ENCODE measurements around the gene PMEPA1. TPM values are rescaled to one million over a fixed set of nuclear protein-coding genes. Genes with fewer than 3 reads are reported as not detected.

The PMEPA1 gene
- total RNA-seq, 4 donors from 2014 or later = 9.6 to 47.5 (median 18.9) TPM

GRCh38 chr20:57652606-57653545 is 56.9 kb downstream of the PMEPA1 start:
- Histone ChIP-seq H3K36me3 (peaks cover 0 to 68% of the 10 kb centered on the region in 2 donors), H3K4me1 (peaks cover 0 to 17% (median 0%) of the 10 kb centered on the region in 3 donors), H3K27ac (no peak overlapping the region), H3K9me3 (no peaks in the 10 kb centered on the region), H3K4me3 (no peak overlapping the region), H3K27me3 (no peaks in the 10 kb centered on the region)
- 83 to 86% methylated on average over 7 to 9 of the region's 28 CpGs for WGBS, 2 donors (ENCODE audit: low coverage in 1 of 2)
- TF ChIP-seq, protein P1, sequence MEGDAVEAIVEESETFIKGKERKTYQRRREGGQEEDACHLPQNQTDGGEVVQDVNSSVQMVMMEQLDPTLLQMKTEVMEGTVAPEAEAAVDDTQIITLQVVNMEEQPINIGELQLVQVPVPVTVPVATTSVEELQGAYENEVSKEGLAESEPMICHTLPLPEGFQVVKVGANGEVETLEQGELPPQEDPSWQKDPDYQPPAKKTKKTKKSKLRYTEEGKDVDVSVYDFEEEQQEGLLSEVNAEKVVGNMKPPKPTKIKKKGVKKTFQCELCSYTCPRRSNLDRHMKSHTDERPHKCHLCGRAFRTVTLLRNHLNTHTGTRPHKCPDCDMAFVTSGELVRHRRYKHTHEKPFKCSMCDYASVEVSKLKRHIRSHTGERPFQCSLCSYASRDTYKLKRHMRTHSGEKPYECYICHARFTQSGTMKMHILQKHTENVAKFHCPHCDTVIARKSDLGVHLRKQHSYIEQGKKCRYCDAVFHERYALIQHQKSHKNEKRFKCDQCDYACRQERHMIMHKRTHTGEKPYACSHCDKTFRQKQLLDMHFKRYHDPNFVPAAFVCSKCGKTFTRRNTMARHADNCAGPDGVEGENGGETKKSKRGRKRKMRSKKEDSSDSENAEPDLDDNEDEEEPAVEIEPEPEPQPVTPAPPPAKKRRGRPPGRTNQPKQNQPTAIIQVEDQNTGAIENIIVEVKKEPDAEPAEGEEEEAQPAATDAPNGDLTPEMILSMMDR (IDR thresholded peaks at IDR 0.05) = no peak
- TF ChIP-seq POLR2A (IDR thresholded peaks at IDR 0.05) (no peak), EP300 (IDR thresholded peaks at IDR 0.05) (no peak), POLR2AphosphoS5 (IDR thresholded peaks at IDR 0.05) (no peak)
- no peak for ATAC-seq

DNA sequence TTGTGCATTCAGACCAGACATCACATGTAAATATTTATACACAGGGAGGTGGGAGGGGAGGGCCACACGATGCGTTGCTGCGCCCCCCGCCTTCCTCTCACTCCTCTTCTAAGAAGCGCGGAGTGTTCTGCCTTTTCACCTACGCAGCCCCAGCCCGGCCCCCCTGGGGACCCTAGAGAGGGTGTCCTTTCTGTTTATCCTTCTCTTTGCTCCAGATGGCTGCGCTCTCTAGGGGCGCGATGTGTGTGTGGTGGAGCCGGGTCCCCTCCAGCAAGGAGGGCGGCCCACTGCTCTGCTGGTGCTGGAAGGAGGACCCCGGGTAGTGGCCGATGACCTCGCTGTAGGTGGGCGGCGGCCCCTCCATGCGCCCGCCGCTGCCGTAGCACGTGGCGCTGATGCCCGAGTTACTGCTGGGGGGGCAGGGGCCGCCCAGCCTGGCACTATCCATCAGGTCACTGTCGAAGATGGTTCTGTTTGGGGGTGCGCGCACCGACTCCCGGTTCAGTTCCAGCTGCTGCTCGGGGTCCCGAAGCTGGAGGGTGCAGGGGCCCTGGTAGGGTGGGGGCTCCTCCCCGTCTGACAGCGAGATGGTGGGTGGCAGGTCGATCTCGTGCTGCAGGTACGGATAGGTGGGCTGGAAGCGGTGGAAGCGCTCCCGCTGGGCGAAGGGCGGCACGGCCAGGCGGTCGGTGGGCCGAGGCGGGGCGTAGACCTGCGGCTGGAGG is 57.8 kb downstream of the PMEPA1 start:
- TF ChIP-seq, protein P1 (IDR thresholded peaks at IDR 0.05) = no peak
- no peak for TF ChIP-seq EP300 (IDR thresholded peaks at IDR 0.05)
- no peak for TF ChIP-seq POLR2A (IDR thresholded peaks at IDR 0.05)
- TF ChIP-seq POLR2AphosphoS5 (IDR thresholded peaks at IDR 0.05) = no peak
- no peak overlapping the region for H3K4me3 ChIP-seq
- no peaks in the 10 kb centered on the region for H3K9me3 ChIP-seq
- H3K4me1 ChIP-seq = peaks cover 0 to 9% (median 0%) of the 10 kb centered on the region in 3 donors
- H3K27me3 ChIP-seq = no peaks in the 10 kb centered on the region
- peaks cover 0 to 61% of the 10 kb centered on the region in 2 donors for H3K36me3 ChIP-seq
- 84 to 92% methylated on average over 5 to 11 of the region's 50 CpGs for WGBS, 2 donors (ENCODE audit: low coverage in 1 of 2)
- no peak for ATAC-seq
- H3K27ac ChIP-seq = no peak overlapping the region

DNA sequence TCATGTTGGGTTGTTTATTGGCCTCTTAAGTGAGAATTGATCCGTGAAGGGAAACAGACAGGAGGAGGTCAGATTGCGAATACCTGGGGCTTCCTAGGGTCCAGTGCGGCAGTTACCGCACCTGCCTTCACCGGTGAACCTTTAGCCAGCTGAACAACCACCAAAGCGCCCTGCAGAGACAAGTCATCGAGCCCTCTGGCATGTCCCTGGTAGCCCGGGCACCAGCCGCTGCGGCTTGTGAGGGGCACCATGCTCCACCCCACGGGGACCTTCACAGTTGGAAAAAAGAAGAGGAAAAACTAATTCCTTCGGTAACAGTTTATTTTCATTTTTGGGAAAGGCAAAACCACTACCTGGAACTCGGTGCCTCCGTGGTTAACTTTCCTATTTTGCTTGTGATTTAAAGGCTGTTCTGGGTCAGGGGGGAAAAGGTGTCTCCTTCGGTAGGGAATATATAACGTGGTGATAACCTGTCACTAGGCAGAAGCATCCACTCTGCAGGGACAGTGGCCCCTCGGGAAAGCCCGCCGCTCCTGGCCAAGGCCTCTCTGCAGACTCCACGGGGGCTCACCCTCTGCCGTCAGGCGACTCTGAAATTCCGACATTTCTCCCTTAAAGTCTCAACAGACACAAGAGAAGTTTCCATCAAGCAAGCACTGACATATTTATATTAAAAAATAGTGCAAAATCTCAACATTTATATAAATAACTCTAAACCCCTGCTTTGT is 58.9 kb downstream of the PMEPA1 start:
- WGBS, 2 donors (ENCODE audit: low coverage in 1 of 2) = 73 to 75% methylated on average over 14 to 17 of the region's 23 CpGs
- ATAC-seq = no peak
- H3K9me3 ChIP-seq = no peaks in the 10 kb centered on the region
- peaks cover 0 to 8% (median 0%) of the 10 kb centered on the region in 3 donors for H3K4me1 ChIP-seq
- no peak overlapping the region for H3K27ac ChIP-seq
- no peak overlapping the region for H3K4me3 ChIP-seq
- H3K36me3 ChIP-seq = peaks cover 0 to 50% of the 10 kb centered on the region in 2 donors
- no peak for TF ChIP-seq POLR2A (IDR thresholded peaks at IDR 0.05)
- TF ChIP-seq EP300 (IDR thresholded peaks at IDR 0.05) = no peak
- no peak for TF ChIP-seq POLR2AphosphoS5 (IDR thresholded peaks at IDR 0.05)
- TF ChIP-seq, protein P1 (IDR thresholded peaks at IDR 0.05) = no peak
- no peaks in the 10 kb centered on the region for H3K27me3 ChIP-seq

DNA sequence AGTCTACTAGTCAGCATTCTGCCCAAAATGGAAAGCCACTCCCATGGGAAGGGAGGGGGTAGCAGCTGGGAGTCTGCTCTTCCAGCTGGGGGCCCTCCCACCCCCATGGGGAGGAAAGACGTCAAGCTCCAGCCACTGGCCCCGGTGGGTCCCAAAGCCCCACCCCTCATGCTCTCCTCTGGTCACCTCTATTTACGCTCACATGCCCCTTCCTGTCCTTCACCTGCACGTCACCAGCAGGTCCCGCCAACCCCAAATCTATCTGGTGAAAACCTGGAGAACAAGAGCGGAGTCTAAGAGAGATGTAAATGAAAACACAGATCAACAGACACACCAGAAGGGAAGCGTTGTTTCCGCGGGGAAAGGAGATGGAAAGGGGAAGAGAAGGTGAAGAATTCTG is 59.5 kb downstream of the PMEPA1 start:
- ATAC-seq = no peak
- 33 to 77% methylated on average over 1 to 4 of the region's 9 CpGs for WGBS, 2 donors (ENCODE audit: low coverage in 1 of 2)
- peaks cover 0 to 8% (median 0%) of the 10 kb centered on the region in 3 donors for H3K4me1 ChIP-seq
- H3K9me3 ChIP-seq = no peaks in the 10 kb centered on the region
- H3K36me3 ChIP-seq = peaks cover 0 to 44% of the 10 kb centered on the region in 2 donors
- H3K27ac ChIP-seq = no peak overlapping the region
- H3K4me3 ChIP-seq = no peak overlapping the region
- TF ChIP-seq EP300 (IDR thresholded peaks at IDR 0.05) = no peak
- TF ChIP-seq POLR2AphosphoS5 (IDR thresholded peaks at IDR 0.05) = no peak
- no peak for TF ChIP-seq POLR2A (IDR thresholded peaks at IDR 0.05)
- TF ChIP-seq, protein P1 (IDR thresholded peaks at IDR 0.05) = no peak
- H3K27me3 ChIP-seq = no peaks in the 10 kb centered on the region
